D721Med (cell line): ENCODE results near the gene KCNAB1.

Experiments used
- DNase-seq: peaks from one replicate; pipeline ENCODE4 v3.0.0; 2011; ENCODE audit warnings: low spot score; ENCODE audit not compliant: insufficient read length
- FAIRE-seq: peaks from 2 replicates; lab custom pipeline; 2011; peaks lifted over from hg19 to GRCh38; lab: Jason Lieb, UNC
- TF ChIP-seq, protein P1 (sequence below): IDR thresholded peaks from 2 replicates; pipeline ENCODE4 v1.5.1; 2012; ENCODE audit warnings: mild to moderate bottlenecking, control low read depth; ENCODE audit not compliant: insufficient read depth; ENCODE audit errors: missing control alignments

Gene KCNAB1

DNA sequence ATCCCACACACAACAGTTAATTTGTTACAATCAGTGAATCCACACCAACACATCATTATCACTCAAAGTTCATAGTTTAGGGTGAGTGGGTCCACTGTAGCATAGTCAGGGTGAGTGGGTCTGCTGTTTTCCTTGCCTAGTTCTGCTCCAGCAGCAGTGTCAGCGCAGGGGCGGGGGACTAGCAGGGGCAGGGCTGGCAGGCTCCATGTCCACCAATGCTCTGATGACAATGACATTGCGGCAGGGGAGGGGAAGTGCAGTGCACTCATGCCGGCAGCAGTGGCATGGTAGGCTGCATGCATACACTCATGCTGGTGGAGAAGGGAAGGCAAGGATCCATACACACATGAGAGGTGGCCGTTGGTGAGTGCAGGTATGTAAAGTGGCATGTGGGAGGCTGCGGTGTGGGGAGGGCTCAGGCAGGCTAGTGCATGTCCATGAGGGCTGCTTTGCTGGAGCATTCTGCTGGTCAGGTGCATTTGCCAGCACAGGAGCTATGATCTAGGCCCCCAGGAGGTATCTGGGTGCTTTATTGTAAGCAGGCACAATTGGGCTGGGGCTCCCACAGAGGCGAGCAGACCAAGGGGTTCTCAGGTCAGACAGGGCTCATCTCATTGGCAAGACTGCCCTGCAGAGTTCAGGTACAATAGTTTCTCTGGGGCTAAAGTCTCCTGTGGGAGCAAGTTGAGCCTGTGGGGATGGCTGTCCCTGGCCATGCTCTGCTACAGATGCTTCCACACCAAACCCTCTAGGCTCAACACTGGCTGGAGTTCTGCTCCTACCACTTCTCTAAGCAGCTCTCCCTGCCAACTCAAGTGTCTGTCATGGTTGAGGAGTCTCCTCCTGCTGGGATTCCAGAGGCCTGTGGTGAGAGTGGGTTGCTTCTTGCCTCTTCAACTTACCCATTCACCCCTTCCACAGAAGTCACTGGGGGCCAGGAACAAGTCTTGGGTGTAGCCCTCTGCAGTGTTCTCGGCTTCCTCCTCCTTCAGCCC is 81.3 kb downstream of the KCNAB1 start:
- TF ChIP-seq, protein P1, sequence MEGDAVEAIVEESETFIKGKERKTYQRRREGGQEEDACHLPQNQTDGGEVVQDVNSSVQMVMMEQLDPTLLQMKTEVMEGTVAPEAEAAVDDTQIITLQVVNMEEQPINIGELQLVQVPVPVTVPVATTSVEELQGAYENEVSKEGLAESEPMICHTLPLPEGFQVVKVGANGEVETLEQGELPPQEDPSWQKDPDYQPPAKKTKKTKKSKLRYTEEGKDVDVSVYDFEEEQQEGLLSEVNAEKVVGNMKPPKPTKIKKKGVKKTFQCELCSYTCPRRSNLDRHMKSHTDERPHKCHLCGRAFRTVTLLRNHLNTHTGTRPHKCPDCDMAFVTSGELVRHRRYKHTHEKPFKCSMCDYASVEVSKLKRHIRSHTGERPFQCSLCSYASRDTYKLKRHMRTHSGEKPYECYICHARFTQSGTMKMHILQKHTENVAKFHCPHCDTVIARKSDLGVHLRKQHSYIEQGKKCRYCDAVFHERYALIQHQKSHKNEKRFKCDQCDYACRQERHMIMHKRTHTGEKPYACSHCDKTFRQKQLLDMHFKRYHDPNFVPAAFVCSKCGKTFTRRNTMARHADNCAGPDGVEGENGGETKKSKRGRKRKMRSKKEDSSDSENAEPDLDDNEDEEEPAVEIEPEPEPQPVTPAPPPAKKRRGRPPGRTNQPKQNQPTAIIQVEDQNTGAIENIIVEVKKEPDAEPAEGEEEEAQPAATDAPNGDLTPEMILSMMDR, result no peak
- DNase-seq, result no peak
- FAIRE-seq, result no peak

DNA sequence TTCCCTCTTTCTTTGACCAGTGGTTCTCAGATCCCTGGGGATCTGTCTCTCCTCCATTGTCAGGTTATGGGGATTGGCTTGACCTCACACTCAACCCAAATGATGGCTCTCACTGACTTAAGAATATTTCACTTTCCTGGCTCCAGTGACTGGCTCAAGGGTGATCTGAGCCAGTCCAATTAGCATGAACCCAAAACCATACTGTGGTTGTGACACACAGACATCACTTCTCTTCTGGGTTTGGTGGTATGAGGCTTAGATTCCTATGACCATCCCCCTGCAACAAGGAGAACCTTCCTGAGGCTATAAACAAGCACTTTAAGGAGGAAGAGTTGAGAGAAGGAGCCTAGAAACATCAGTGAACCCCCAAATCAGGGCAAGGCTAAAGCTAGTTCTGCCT is 85.8 kb downstream of the KCNAB1 start:
- TF ChIP-seq, protein P1, result no peak
- FAIRE-seq, result no peak
- DNase-seq, result no peak

DNA sequence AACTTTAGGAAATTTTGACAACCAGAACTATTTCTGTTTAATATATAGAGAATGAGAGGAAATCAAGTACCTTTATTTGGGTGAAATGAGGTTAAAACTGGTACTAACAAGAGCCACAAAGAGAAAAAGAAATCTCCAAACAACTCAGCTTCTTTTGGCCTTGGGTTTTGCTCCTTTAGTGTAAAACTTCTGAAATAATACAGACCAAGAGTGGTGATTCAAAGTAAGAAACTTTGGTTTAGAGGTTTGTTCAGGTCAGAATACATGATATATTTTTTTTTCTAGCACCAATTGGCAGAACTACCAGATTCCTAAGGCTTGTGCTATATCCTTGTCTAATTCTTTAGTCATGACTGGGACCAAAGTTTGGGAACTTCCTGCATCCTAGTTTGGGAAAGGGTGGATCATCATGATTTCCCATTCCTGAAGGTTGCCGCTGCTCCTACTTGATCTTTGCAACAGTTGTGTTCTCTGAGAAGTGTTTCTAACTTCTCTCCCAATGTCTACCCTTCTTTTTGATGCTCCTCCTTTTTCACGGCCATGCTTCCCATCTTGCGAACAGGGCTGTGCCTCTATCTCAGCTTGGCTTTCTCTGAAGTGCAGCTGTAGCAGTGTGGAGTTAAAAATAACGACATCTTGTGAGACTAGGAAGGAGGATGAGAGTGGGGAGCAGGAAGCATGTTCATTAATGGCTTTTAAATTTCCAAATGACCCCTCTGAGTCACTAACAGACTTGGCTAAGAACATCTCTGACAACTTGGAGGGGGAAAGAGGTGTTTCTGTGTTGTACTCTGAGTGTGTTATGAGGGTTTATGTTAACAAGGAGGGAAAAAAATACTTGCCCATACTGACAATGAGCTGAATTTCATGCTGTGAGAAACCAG is 87.7 kb downstream of the KCNAB1 start:
- TF ChIP-seq, protein P1, result no peak
- FAIRE-seq (no peak), DNase-seq (no peak)

DNA sequence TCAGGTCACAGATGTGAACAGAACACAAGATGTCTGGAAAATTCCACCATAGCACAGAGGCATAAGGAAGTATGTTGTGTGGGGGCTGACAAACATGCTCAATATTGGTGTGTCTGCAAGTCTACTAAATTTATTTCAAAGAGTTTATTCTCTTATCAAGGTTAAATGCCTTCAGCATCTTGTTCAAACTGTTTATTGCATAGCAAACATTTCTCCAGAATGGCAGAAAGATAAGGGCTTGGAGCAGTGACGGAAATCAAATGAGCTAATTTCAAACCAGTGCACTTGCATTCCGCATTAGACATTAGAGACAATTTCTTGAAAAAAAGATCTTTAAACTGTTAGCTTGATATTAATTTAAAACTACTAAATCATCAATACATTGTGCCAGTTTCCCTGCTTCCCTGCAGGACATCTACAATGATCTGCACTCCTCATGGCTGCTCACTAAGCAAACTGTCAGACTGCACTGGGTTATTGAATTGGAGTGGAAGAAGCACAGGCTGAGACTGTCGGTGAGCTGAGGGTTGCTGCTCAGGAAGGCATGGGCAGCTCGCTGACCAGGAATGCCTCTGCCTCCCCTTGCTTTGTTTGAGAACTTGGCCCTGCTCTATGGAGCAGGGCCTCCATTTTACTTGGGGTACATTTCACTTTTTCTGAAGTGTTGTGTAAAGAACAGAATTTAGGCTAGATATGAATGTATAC is 89.4 kb downstream of the KCNAB1 start:
- no peak for FAIRE-seq
- no peak for DNase-seq
- TF ChIP-seq, protein P1, result no peak

DNA sequence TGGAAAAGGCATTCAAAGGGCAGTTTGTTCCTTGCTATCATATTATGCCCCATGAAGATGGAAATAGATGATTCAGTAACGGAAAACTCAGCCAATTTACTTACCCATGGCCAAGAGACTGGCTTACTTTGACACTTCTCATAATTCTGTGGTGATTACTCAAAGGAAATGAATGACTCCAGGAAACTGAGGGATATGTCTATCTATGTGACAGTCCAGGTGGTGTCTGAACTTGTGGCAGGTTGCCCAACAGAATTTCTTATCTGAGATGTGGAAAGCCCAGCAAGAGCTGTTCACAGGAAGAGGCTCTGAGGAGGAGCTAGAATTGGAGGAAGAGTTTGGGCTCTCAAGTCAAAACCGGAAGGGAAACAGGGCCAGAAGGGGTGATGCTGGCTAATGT is 91.2 kb downstream of the KCNAB1 start:
- TF ChIP-seq, protein P1, result no peak
- FAIRE-seq, result no peak
- no peak for DNase-seq

DNA sequence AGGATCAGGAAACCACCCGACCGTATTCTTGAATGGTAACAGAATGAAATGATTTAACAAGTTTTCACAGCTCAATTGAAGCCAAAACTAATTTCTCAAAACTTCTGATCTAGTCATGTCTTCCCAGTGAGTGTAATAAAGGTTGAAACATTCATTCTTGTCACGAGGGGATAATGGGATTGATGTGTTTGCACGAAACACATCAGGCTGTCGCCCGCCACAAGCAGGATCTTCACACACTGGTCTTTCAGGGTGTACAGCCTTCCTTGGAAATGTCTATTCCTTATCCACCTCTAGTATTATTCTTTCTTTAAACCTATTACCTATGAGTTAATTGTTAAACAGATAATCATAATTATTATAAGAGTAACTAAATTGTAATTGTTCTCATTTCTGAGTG is 94.3 kb downstream of the KCNAB1 start:
- FAIRE-seq, result no peak
- no peak for DNase-seq
- TF ChIP-seq, protein P1, result no peak
